GM19395 (cell line): Measurements from ENCODE around the gene CTBS.

Experiments
- ATAC-seq: cut with Tn5 transposase; IDR thresholded peaks from one replicate; pipeline ENCODE4 v1.9.1; 2021; ENCODE audit warnings: mild to moderate bottlenecking, moderate library complexity; ENCODE audit not compliant: unreplicated experiment

CTBS gene

GRCh38 chr1:84506729-84507453, 67.3 kb downstream of the CTBS start:
- ATAC-seq = no peak

DNA sequence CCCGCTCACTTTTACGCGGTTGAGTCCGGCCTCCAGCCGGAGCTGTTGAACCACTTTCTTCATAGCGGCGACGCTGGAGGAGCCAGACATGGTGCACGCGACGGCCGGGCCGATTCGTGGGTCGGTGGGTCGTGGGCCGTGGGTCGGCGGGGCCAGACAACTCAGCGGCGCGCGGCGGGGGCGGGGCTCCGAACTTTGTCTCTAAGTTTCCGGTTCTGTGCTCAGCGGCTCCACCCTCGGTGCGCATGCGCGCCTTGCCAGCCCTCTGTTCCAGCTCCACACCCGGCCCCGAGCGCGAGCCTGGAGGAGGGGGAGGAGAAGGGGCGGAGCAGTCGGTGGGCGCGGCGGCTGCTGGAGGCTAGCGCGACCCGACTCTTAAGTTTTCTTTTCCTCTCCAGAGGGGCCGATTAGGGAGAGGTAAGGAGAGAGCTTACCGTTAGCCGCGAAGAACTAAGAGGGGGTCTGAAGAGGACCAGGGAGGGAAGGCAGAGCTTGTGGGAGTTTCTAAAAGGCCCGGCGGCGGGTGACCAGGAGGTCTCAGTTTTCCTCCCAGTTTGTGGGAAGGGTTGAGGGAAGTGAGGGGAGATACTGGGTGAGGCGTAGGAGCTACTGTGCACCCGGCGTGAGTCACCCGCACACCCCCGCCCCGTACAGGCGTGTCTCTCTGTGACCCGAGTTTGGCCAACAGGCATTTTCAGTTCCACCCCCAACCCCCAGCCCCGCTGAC, 68.1 kb downstream of the CTBS start, which contains the start of the genes GNG5 and SPATA1:
GNG5 (minus strand) TSS at position 580 of the 727 bp plus-strand sequence; CDS start at position 90, 490 bp downstream.
SPATA1 (plus strand) TSS at position 385 of the 727 bp plus-strand sequence. CDS start 9,974 bp downstream, outside the sequence.
- peak; percentile 84 for ATAC-seq

- ATAC-seq = peak; percentile 40
Measured at GRCh38 chr1:84505493-84506001, 68.7 kb downstream of the CTBS start.

DNA sequence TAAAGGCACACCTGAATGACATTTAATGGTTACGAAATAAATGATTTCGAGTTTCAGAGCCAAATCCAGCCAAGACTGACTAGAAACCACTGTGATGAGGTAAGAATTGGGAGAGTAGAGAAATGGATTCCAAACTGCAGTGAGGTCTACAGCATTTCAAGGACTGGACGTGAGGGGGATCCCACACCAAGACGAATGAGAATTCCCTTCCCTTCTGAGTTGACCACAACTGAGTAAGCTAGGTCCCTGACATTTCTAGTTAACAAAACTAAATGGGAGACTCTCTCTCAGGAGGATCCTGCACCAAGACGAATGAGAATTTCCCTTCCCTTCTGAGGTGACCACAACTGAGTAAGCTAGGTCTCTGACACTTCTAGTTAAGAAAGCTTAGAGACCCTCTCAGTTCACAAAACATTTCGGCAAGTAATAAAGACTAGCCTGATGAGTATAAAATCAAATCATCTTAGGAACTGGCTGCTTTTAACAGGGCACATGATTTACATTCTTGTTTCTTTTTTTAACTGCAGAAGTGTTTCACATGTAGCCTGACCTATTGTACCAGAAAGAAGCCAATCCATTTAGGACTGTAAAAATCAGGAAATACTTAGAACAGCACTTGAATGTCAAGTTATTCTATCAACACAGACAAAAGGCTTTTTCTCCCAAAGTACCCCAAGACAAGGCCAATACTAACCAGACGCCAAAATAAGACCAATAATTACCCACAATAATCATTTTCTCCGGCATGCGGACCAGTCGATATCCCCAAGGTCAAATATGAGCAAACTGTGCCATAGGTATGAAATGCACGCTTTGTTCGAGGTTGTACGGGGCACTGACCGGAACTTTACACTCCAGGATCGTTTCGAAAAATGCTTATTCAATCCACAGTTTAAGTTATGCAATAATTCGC, 69.4 kb downstream of the CTBS start:
- ATAC-seq = no peak

- no peak for ATAC-seq
Measured at GRCh38 chr1:84502927-84503326, 71.3 kb downstream of the CTBS start.
